ENCODE results near the gene VANGL1.

The VANGL1 gene

DNA sequence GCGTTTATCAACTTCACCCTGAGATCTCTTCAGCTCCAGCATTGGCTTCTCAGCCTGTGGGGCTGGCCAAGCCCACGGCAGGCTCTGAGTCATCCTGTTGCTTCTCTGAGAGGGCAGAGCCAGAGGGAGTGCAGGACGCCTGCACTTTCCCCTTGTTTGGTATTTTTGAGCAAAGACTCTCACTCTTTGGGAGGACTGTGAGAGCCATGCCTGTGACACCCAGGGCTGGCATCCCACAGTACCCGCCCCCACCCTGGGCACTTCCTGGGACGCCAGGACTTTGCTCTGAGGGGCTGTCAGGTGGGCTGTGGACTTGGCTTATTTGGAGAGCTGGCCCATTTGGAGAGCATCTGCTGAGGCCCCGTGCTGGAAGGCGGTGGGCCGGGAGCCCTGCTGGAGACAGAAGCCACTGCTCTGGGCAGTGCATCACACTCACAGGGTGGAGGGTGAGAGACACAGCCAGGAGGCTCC, 37.4 kb downstream of the VANGL1 start:
- peak; percentile 41 for DNase-seq (ENCODE audit: low read depth)
- H3K4me3 ChIP-seq (ENCODE audit: low read depth, low read length) = no peak overlapping the region
- TF ChIP-seq, protein P1, sequence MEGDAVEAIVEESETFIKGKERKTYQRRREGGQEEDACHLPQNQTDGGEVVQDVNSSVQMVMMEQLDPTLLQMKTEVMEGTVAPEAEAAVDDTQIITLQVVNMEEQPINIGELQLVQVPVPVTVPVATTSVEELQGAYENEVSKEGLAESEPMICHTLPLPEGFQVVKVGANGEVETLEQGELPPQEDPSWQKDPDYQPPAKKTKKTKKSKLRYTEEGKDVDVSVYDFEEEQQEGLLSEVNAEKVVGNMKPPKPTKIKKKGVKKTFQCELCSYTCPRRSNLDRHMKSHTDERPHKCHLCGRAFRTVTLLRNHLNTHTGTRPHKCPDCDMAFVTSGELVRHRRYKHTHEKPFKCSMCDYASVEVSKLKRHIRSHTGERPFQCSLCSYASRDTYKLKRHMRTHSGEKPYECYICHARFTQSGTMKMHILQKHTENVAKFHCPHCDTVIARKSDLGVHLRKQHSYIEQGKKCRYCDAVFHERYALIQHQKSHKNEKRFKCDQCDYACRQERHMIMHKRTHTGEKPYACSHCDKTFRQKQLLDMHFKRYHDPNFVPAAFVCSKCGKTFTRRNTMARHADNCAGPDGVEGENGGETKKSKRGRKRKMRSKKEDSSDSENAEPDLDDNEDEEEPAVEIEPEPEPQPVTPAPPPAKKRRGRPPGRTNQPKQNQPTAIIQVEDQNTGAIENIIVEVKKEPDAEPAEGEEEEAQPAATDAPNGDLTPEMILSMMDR (IDR thresholded peaks at IDR 0.05; ENCODE audit: insufficient read depth, low read depth, low read length, missing control alignments) = no peak

DNA sequence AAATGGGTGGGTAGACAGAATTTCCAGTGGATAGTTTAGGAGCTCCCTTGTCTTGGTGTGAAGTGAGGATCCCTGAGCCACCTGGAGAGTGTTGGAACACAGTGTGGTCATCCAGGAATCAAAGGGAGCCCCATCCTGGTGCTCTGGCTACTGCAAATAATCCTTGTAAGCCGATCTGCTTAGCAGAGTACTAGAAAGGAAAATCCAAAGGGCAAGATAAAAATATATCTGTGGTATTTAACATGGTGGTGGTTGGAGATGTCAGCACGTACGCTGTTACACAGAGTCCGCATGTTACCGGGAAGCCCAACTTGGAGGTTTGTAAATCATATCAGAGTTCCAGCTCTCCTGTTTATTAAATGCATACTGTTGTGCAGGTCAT, 39.0 kb downstream of the VANGL1 start:
- no peak for DNase-seq (ENCODE audit: low read depth)
- no peak overlapping the region for H3K4me3 ChIP-seq (ENCODE audit: low read depth, low read length)
- TF ChIP-seq, protein P1 (IDR thresholded peaks at IDR 0.05; ENCODE audit: insufficient read depth, low read depth, low read length, missing control alignments) = no peak

DNA sequence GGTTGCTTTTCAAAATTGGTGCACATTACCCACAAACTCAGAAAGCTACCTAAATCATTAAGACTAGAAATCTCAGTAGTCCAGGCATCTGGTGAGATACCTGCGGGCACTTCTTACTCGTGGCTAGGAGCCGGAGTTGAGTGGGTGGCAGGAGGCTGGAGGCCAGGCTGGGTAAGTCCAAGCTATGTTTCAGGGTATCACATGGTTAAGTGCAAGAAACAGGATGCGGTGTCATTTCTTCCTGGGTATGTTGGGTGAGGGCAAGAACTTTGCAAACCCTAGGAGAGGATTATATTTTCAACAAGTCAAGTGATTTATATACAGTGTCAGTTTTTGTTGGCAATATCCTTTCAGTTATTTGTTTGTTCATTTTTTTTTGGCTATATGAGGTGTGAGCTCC, 41.0 kb downstream of the VANGL1 start:
- no peak overlapping the region for H3K4me3 ChIP-seq (ENCODE audit: low read depth, low read length)
- TF ChIP-seq, protein P1 (IDR thresholded peaks at IDR 0.05; ENCODE audit: insufficient read depth, low read depth, low read length, missing control alignments) = no peak
- DNase-seq (ENCODE audit: low read depth) = no peak

DNA sequence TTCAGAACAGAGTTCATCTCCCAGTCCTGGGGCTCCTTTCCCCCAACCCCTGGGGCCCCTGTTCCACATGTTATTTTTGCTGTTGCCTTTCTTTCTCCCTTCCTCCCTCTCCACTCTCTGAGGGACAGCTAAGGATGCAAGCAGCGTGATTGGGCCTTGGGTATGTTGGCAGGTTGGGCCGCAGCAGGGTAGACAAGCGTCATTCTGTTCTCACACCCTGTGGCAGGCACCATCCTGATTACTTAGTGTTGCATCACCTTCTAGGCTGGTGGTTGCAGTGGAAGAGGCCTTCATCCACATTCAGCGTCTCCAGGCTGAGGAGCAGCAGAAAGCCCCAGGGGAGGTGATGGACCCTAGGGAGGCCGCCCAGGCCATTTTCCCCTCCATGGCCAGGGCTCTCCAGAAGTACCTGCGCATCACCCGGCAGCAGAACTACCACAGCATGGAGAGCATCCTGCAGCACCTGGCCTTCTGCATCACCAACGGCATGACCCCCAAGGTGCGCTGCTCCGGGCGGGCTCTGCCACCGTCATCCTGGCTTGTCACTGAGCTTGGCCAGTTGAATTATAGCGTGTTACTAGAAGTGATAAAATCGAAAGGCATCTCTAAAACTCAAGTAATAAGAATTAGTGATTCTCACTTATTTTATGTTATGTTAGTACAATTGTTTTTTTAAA, 43.4 kb downstream of the VANGL1 start:
- TF ChIP-seq, protein P1 (IDR thresholded peaks at IDR 0.05; ENCODE audit: insufficient read depth, low read depth, low read length, missing control alignments) = no peak
- DNase-seq (ENCODE audit: low read depth) = no peak
- no peak overlapping the region for H3K4me3 ChIP-seq (ENCODE audit: low read depth, low read length)

DNA sequence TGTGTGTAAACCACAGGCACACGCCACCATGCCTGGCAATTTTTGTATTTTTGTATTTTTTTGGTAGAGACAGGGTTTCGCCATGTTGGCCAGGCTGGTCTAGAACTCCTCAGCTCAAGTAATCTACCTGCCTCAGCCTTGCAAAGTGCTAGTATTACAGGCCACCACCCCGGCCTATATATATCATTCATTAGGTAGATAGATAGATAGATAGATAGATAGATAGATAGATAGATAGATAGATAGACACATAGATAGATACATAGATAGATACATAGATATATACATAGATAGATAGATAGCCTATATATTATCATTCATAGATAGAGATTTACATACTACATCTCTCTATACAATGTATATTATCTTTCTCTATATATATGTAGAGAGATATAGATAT, 46.0 kb downstream of the VANGL1 start:
- no peak overlapping the region for H3K4me3 ChIP-seq (ENCODE audit: low read depth, low read length)
- TF ChIP-seq, protein P1 (IDR thresholded peaks at IDR 0.05; ENCODE audit: insufficient read depth, low read depth, low read length, missing control alignments) = no peak
- DNase-seq (ENCODE audit: low read depth) = no peak

DNA sequence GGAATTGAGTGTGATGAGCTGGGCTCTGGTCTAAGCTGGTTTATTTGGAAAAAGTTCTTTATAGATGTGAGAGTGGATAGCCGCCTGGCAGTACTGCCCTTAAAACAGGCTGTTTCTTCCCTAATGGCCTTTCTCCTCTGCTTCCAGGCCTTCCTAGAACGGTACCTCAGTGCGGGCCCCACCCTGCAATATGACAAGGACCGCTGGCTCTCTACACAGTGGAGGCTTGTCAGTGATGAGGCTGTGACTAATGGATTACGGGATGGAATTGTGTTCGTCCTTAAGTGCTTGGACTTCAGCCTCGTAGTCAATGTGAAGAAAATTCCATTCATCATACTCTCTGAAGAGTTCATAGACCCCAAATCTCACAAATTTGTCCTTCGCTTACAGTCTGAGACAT, 49.2 kb downstream of the VANGL1 start:
- no peak for DNase-seq (ENCODE audit: low read depth)
- H3K4me3 ChIP-seq (ENCODE audit: low read depth, low read length) = no peak overlapping the region
- TF ChIP-seq, protein P1 (IDR thresholded peaks at IDR 0.05; ENCODE audit: insufficient read depth, low read depth, low read length, missing control alignments) = no peak

DNA sequence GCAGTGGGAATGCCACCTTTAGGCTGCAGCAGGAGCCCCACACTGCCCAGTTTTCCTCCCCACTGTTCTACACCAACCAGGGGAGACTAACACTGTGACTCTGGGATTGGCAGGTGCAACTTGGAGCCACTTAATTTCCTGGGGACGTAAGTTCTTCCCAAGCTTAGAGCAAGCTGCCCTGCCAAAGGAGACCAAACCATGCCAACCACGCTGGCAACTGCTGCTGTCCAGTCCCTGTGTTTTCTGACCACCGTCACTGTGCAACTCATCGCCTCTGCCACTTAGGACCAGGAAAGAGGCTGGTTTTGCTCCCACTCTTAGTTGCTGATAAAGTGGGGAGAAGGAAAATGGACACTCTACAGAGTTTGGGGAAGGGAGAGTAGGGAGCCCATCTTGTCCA, 50.5 kb downstream of the VANGL1 start:
- TF ChIP-seq, protein P1 (IDR thresholded peaks at IDR 0.05; ENCODE audit: insufficient read depth, low read depth, low read length, missing control alignments) = no peak
- H3K4me3 ChIP-seq (ENCODE audit: low read depth, low read length) = no peak overlapping the region
- DNase-seq (ENCODE audit: low read depth) = no peak

All from GM12865 (cell line).